DMS53 (cell line): ENCODE data around the gene HNRNPLL.

Experiments used
- DNase-seq: peaks from one replicate; lab custom pipeline; 2025; lab: John Stamatoyannopoulos, UW

The HNRNPLL gene

DNA sequence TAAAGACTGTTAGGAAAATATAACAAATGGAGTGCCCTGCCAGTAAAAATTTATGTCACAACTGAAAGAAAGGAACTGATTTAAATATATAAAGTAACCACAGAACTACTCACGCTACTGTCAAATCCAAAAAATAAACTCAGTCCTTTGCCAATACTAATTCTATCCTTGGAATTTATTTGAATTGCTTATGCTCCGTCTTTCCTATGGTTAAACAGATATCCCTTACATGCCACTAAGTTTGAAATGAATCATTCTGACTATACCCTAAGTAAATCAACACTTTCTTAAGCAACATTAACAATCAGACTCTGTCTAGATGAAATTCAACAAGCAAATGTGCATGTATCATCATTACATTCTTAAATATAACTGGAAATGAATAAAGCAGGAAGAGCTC lies 9.8 kb downstream of the HNRNPLL start:
- no peak for DNase-seq

DNA sequence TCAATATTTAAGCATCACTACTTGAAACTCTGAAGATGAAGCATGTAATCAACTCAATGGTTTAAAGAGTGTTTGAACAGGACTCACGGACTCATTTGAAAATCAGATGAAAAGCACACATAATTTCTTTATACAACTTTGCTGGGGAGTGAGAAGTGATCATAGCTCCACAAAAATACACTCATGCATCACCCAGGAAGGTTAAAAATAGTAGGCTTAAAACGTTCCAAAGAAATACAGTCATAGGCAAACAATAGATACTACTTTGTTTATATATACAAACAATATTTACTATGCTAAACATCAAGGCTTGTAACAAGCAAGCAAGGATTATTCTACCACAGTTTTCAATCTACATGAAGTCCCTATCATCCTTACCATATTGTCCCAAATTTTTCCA lies 11.6 kb downstream of the HNRNPLL start:
- DNase-seq = no peak

DNA sequence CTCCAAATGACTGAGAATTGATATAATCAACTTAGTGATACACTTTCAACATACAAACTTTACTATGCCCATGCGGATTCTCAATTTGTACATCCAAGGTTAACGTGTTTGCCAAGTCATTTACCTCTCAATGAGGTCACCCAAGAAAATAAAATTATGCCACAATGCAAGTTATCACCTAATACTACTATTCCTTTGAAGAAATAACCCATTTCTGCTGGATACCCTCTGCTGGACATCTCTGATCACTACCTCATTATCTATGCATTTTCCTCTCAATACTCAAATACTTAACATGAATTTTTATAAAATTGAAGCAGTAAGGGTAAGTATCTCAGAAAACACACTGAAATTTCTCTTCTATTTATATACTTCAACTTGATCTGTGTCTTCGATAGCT lies 12.7 kb downstream of the HNRNPLL start:
- peak; percentile 6 for DNase-seq

DNA sequence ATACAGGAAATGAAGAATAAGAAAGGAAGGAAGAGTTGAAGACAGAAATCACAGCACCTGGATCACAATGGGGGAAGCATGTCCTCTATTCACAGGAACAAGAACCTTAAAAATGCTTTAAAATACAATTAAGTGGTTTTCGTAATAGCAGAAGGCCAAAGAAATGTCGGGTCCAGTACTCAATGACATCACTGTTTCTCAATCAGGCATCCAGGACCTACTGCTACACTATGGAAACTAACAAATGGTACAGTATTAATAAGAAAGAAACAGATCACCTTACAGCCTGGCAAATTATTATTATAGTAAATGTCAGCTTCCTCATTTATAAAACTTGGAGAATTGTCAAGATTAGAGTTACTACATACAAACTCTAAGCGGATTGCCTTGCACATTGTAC lies 15.8 kb downstream of the HNRNPLL start:
- DNase-seq = no peak

DNA sequence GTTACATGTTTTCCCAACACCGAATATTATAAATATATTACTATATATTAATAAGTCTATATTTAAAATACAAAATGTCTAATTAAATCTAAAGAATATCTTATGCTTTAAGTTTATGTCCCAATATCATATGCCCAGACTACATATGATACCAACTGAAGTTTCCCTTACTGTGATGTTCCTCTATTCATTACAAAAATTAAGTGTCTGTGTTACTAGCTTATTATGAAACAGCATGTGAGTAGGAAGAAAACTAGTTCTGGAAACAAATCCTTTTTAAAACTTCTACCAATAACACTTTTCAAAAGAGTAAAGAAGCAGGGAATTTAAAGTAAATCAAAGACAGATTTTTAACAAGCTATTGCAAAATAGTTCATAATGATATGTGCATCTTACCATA lies 17.8 kb downstream of the HNRNPLL start:
- DNase-seq = no peak

DNA sequence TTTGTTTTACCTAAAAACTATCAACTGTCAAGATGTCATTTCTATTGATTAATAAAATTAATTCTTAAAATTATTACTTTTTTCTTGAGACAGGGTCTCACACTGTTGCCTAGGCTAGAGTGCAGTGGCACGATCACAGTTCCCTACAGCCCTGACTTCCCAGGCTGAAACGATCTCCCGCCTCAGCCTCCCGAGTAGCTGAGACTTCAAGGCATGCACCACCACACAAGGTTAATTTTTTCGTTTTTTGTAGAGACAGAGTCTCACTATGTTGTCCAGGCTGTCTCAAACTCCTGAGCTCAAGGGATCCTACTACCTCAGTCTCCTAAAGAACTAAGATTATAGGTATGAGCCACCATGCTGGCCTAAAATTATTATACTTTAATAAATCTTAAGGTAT lies 18.7 kb downstream of the HNRNPLL start:
- DNase-seq = no peak

DNA sequence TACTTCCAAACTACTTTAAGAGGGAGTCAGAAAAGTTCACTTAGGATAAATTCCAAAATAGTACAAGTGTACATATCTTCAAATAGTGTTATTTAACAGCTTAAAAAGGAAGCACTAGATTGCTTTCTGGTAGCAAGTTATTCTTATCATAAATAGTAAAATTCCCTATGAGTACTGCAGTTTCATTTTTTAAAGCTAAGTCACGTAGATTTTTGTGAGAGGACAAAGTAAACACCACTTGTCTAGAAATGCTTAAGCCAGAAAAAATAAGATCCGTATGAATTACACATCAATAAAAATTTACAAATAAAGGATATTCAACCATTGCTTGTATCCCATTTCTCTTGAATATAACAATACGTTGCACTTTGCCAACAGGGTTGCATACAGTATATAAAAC lies 19.2 kb downstream of the HNRNPLL start:
- DNase-seq = no peak

DNA sequence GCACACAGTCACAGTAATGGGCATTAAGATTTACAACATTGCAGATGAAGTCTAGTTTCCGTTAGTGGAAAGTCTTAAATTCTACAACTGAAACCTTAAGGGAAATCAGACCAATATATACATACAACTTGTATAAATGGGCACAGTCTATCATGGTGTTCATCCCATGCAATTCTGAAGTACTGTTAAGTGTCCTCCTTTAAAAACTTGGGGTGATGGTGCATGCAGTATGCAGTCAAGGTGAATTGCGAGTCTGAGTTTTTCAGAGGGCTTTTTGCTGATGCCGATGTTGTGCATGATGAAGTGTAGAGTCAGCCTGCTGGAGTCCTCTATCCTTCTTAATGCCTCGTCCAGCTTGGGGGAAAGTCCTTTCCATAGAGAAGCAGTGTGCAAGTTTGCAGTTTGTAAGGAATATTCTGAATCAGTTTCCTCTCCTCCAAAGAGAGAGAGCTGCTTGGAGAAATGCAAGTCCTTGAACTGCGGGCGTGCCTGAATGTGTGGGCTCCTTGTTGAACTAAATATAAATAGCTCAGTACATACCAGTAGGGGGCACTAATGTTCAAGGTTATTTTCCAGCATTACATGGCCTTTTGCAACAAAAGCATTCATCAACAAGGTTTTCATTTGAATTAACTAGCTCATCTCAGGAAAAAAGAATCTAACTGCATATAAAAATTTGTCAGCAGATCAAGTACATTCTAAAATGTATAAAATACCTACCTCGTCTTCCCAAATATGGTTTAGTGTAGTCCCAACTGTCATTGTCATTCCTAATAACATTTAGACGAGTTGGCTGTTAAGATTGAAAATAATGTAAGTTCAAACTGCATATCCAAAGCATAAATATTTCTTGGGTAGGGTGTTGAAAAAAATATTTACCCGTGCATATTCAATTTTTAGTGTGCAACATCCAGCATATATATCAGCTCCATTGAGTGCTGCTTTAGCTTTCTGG lies 21.3 kb downstream of the HNRNPLL start:
- peak; percentile 80 for DNase-seq

DNA sequence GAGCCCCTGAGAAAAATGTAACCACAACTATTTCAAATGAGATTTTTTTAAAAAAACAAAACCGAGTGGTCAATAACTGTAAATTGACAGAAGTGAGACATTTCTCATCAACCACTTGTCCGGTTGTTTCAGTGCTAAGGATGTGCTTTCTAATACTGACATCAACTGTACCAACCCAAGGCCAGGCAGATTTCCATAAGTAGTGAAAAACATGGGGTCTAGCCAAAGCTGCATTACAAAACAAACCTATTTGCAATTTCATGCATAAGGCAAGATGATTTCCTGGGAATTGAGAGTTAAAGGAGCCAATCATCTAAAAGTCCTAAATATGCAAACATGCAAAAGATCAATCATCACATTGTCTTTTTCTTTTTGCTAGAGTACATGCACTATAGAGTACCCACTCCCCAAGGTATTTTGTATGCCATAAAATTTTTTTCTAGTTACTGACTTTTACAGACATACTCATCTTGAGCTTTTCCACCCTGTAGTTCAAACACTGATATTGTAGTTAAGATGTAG lies 22.6 kb downstream of the HNRNPLL start:
- no peak for DNase-seq

DNA sequence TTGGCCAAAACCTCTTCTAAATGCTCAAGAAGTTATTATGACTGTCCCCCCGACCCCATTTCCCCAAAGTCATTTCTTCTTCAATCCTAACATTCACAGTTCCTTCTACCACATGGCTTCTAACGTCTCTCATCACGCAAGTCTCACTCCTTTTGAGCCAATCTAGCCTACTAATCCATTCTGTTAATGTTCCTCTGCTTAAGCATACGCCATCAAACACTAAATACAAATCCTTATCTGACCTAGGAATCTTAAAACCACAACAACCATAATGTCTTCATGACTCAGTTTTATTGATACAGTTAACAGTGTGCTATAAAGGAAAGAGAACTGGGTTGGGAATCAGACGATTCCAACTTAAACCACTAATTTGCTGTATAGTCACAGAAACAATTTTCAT lies 23.9 kb downstream of the HNRNPLL start:
- no peak for DNase-seq

DNA sequence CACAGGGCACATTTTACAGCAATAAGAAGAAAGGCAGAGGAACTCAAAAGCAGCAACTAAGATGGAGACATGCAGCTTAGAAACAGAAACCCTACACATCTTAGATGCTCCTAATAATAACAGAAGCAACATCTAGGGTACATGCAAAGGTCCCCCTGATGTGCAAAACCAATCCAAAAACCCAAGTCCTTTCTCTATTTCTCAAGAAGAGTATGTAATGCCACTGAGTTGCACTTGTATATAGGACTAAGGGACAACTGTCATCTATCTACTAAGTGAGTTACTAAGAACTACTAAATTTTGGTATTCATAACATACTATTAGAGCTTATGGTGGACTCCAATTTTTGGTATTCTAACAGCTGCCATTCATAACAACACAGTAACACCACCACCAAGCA lies 28.4 kb downstream of the HNRNPLL start:
- DNase-seq = no peak

DNA sequence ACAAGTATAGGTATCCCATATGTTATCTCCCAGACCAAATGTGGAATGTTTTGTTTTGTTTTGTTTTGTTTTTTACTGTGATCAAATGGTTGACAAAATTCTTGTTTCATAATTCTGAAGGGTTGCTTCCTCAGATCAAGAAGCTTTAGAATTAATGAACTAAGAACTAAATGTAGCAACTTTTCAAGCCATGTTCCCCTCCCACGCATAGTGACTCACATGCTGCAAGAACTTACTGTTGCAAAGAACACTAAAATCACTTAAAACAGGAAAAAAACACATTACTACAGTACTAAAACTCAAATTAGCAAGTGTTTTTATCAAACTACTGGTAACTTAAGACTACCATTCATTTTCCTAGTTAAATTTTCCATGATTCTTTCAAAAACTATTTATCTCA lies 30.6 kb downstream of the HNRNPLL start:
- DNase-seq = no peak

DNA sequence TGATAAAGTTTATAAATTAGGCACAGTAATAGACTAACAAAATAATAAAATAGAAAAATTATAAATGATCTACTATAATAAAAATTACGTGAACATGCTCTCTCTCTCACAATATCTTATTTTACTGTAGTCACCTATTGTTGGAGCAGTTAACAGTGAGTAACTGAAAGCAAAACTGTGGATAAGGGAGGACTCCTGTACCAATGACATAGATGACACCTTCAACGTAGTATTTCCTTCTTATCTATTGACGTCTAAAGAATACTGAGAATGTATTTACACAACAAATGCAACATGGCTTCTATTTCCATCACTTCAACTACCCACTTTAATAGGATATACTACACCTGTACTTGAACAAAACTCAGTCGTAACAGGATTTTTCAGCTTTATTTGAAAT lies 31.5 kb downstream of the HNRNPLL start:
- no peak for DNase-seq

DNA sequence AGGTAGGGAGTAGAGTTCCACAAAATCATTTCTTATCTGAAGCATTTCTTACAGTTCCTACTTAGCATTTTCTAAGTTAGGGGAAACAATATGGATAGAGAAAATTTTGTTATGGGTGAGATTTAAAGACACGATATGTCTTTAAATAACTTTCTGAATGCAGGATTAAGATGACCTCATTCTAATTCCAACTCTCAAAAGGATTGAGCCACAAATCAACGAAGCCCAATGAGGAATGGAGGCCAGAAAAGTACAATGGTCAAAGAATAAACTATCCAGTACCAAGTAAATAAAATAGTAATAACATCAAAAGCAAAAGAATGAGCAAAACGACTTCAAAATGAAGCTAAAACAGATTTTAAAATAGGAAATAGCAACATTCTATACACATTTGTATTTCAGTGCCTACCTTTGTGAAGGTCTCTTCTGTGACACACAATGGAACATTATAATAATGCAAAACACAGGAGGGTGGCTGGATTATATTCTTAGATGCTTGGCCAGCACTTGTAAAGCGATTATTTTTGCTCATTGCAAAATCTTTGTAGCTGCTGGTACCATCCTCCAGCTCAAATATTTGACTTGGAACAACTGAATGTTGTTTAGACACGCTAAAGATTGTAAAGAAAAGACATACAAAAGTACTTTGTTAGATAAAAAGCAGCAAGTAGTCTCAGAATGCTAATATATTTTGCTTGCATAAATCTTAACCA lies 33.8 kb downstream of the HNRNPLL start:
- DNase-seq = no peak

DNA sequence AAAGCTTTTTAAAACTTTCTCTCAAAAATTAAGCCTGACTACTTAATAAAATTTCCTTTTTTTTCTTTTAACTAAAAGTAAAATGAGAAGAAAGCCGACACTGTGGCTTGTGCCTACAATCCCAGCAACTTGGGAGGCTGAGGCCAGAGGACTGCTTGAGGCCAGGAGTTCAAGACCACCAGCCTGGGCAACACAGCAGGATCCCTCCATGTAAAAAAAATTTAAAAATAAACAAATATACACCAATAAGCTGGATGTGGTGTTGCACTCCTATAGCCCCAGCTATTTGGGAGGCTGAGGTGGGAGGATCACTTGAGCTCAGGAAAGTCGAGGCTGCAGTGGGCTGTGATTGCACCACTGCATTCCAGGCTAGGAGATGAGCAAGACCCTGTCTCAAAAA lies 37.4 kb downstream of the HNRNPLL start:
- no peak for DNase-seq

DNA sequence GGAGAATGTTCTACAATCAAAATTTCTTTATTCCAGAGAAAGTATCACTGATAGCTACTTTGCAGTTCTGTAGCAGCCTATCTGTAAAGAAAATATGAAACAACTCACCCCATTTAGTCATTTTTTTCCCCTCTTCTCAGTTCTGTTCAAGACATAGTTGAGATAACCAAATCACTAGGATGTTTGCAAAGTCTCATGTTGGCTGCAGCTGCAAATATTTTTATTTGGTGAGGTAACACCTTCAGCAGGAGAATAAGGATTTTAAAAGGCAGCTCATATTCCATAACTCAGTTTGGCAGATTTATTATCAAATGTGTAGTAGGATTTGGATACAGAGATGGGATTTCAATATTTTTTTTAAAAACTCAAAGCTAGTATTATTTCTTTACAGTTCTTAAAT lies 41.0 kb downstream of the HNRNPLL start:
- no peak for DNase-seq

DNA sequence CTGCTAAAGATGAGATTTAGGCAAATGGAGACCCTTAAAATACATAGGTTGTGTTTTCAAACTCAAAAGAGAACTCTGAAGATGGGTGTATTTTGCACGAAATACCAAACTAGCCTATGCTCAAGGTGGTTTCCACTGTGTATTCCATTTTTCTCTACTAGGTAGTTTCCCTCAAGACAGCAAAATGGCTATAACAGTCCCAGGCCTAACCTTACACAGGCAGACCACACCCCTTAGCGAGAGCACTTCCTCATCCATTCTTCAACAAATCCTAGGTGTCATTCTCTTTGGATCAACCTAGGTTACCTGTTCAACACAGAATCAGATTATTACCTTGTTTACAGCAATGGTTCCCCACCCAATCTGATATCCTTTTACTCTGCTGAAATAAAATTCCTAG lies 42.6 kb downstream of the HNRNPLL start:
- DNase-seq = no peak

DNA sequence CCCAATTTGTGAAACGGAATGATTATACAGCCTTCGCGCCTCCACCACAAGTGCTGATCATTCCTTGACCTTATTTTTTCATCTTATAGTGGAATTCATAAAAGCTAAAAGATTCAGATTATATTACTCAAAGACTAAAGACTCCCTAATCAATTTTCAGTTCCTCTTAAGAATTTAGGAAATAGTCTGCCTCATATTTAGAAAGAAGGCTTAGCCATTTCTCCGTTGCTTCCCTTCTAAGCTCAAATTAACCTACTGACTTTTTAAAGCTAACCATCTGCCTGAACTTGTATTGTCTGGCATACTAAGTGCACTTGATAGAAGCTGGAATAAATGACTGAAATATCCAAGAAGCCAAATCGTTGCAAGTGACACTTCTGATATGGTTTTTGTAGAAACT lies 44.7 kb downstream of the HNRNPLL start:
- DNase-seq = no peak

DNA sequence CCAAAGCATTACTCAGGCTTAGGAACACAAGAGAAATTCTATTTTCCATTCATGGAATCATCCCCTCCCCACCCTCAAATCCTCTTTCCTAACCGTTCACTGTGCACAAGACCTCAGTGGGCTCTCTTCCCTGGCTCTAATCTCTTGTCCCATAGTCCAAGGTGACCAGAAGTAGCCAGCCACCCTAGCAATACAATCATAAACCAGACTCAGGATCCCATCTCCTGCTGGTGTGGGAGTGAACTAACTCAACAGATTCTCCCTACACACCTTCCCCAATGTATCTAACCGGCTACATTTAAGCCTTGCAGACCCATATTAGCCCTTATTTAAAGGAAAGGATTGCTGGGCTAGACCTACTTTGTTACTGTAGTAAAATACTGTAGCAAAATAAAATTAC lies 45.5 kb downstream of the HNRNPLL start:
- DNase-seq = no peak

DNA sequence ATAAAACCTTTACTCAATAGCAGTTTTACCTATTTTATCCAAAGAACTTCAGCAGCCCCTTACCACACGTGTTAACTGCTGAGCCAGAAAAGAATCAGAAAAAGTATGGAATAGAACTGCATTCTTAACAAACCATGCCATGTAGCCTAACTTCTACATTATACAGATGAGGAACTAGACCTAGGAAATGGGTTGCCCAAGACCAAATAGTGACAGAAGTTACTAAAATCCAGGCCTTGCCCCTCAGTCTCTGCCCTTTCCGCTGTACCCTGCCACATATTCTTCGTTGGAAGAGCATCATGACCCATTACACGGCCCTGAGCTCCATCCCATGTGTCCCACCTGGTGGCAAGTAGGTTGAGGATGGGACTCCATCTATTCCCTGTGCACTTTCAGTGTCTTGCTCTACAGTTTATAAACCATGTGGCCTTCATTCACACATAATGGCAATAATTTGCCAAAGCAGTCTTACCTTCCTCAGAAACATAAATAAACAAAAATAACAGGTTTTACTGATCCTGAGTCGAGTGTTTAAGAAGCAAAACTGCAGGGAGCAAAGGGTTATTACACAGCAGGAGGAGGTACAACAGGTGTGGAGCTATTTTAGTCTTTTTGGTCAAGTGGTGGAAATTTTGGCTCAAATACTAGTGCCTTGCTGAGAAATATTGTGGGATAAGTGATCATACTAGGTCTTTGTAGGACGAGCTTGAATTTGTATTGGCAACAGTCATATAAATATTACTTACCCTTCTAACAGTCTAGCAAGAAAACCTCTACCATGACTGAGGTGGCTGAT lies 46.5 kb downstream of the HNRNPLL start:
- no peak for DNase-seq

DNA sequence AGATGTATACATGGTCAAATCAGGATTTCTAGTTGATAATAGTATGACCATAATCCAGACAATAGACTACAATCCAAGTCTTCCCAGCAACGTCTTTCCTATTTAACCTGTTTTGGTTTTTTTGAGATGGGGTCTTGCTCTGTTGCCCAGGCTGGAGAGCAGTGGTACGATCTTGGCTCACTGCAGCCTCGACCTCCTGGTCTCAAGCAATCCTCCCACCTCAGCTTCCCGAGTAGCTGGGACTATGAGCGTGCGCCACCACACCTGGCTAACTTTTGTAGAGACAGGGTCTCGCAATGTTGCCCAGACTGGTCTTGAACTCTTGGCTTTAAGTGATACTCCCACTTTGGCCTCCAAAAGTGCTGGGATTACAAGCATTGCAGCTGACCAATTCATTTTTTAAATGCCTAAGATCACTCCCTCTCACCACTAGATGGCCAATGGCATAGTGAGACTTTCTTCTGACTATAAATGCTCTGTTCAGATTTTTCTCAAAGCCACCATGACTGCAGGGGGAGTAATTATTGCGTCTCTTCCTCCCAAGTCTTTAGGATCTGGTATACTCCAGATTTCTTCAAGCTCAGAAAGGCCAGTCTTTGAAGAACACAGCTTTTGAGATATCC lies 47.6 kb downstream of the HNRNPLL start:
- DNase-seq = peak; percentile 14

DNA sequence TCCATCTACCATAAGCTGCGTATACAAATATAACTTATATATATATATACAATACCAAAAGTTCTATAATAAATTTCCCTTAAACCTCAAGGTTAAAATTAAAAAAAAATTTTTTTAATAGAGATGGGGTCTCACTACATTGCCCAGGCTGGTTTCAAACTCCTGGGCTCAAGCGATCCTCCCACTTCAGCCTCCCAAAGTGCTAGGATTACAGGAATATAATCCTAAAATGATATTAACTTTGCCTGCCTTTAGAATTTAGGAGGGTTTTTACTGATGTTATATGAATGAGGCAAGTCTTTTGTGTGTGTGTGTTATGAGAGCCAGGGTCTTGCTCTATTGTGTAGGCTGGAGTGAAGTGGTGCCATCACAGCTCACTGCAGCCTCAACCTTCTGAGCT lies 49.2 kb downstream of the HNRNPLL start:
- no peak for DNase-seq
